ENCODE measurements around the gene FKBP7.
"Not testable (repeated sequence)": the region's sequence is repeated elsewhere in the genome, so short reads cannot be mapped to it uniquely, and the experiment has no call there.

The FKBP7 gene

GRCh38 chr2:178478439-178479274 lies at the start of gene FKBP7:
Gene FKBP7, minus strand, starts transcription at chr2:178478600. Its CDS starts 101 bp downstream, at chr2:178478499.
- DNase-seq (ENCODE audit: low spot score), result peak; percentile 56

GRCh38 chr2:178527592-178527991 lies 49.2 kb upstream of the FKBP7 start:
- DNase-seq (ENCODE audit: low spot score), result no peak

GRCh38 chr2:178526256-178526655 lies 47.9 kb upstream of the FKBP7 start:
- no peak for DNase-seq (ENCODE audit: low spot score)

GRCh38 chr2:178525460-178525859 lies 47.1 kb upstream of the FKBP7 start:
- not testable (repeated sequence) for DNase-seq (ENCODE audit: low spot score)

- DNase-seq (ENCODE audit: low spot score), result not testable (repeated sequence)
Measured at GRCh38 chr2:178525010-178525409, 46.6 kb upstream of the FKBP7 start.

GRCh38 chr2:178523596-178524134 lies 45.3 kb upstream of the FKBP7 start:
- no peak for DNase-seq (ENCODE audit: low spot score)

- DNase-seq (ENCODE audit: low spot score), result peak; percentile 56
Measured at GRCh38 chr2:178522950-178523595, 44.7 kb upstream of the FKBP7 start.

GRCh38 chr2:178521304-178522150 lies 43.1 kb upstream of the FKBP7 start:
- no peak for DNase-seq (ENCODE audit: low spot score)

GRCh38 chr2:178517496-178517895 lies 39.1 kb upstream of the FKBP7 start:
- DNase-seq (ENCODE audit: low spot score), result no peak

- DNase-seq (ENCODE audit: low spot score), result no peak
Measured at GRCh38 chr2:178514664-178515063, 36.3 kb upstream of the FKBP7 start.

- no peak for DNase-seq (ENCODE audit: low spot score)
Measured at GRCh38 chr2:178513876-178514275, 35.5 kb upstream of the FKBP7 start.

GRCh38 chr2:178512484-178512883 lies 34.1 kb upstream of the FKBP7 start:
- DNase-seq (ENCODE audit: low spot score), result no peak

- DNase-seq (ENCODE audit: low spot score), result no peak
Measured at GRCh38 chr2:178510384-178510783, 32.0 kb upstream of the FKBP7 start.

- DNase-seq (ENCODE audit: low spot score), result no peak
Measured at GRCh38 chr2:178508646-178509045, 30.2 kb upstream of the FKBP7 start.

GRCh38 chr2:178506949-178507348 lies 28.5 kb upstream of the FKBP7 start:
- DNase-seq (ENCODE audit: low spot score), result no peak

- DNase-seq (ENCODE audit: low spot score), result no peak
Measured at GRCh38 chr2:178506524-178506923, 28.1 kb upstream of the FKBP7 start.

- no peak for DNase-seq (ENCODE audit: low spot score)
Measured at GRCh38 chr2:178506101-178506500, 27.7 kb upstream of the FKBP7 start.

GRCh38 chr2:178502751-178503150 lies 24.4 kb upstream of the FKBP7 start:
- no peak for DNase-seq (ENCODE audit: low spot score)

- no peak for DNase-seq (ENCODE audit: low spot score)
Measured at GRCh38 chr2:178499640-178500039, 21.2 kb upstream of the FKBP7 start.

- no peak for DNase-seq (ENCODE audit: low spot score)
Measured at GRCh38 chr2:178498137-178498536, 19.7 kb upstream of the FKBP7 start.

GRCh38 chr2:178496049-178496448 lies 17.6 kb upstream of the FKBP7 start:
- DNase-seq (ENCODE audit: low spot score), result no peak

GRCh38 chr2:178491612-178492011 lies 13.2 kb upstream of the FKBP7 start:
- DNase-seq (ENCODE audit: low spot score), result no peak
